Measurements from ENCODE around the gene TTLL6. TPM values are rescaled to one million over a fixed set of nuclear protein-coding genes. Genes with fewer than 3 reads are reported as not detected.

Gene TTLL6
- 1 to 10 TPM in 1 of 2 donors, under 1 TPM in 1; 0.35 to 1.3 TPM for total RNA-seq
- polyA plus RNA-seq (ENCODE audit: insufficient read length in 6 of 6): 1 to 10 TPM in 4 of 6 donors, under 1 TPM in 2; 0.50 to 2.4 (median 1.7) TPM
- long read RNA-seq, donor 1: 0 reads
- long read RNA-seq, donor 2: 0 reads
- long read RNA-seq, donor 3: 0 reads
- long read RNA-seq, donor 4: 0 reads
- long read RNA-seq, donor 5, partial matches to known transcripts: 81 of 94 reads
- long read RNA-seq, donor 5, other reads (novel, unspliced or antisense): 13 of 94 reads
- long read RNA-seq, donor 6: 0 reads
- long read RNA-seq, donor 7: 0 reads
- long read RNA-seq, donor 8: 0 reads
- long read RNA-seq, donor 9: 0 reads
- long read RNA-seq, donor 10: 0 reads
- long read RNA-seq, donor 11: 0 reads
- long read RNA-seq, donor 12: 0 reads

- DNase-seq: peak; percentile 74 to 91 (median 89)
- Histone ChIP-seq H3K27me3 (peaks cover 0 to 60% of the 10 kb centered on the region in 2 donors), H3K27ac (no peak within 1 kb of the TSS), H3K36me3 (no peaks in the 10 kb centered on the region), H3K4me3 (peak within 1 kb of the TSS; percentile 24 to 32), H3K4me1 (peaks cover 7 to 14% of the 10 kb centered on the region in 2 donors), H3K9me3 (no peaks in the 10 kb centered on the region)
- peak; percentile 98 for ATAC-seq
- intact Hi-C loops (cut with DNase I): loop anchor here in 1 of 2 donors (5.0 kb wide), 1 partner anchor 60 kb away; no protein-coding TSS in a partner anchor
- no peak for TF ChIP-seq CTCF (IDR thresholded peaks at IDR 0.05)
Measured at GRCh38 chr17:48816774-48817590, at the start of gene TTLL6. Gene TTLL6 (minus strand): TSS chr17:48817229. CDS start chr17:48817072, 157 bp downstream.

GRCh38 chr17:48860456-48860855 lies 43.4 kb upstream of the TTLL6 start:
- Histone ChIP-seq H3K27ac (no peak overlapping the region), H3K27me3 (no peaks in the 10 kb centered on the region), H3K9me3 (no peaks in the 10 kb centered on the region), H3K4me3 (no peak overlapping the region), H3K36me3 (peaks cover 0 to 100% of the 10 kb centered on the region in 2 donors), H3K4me1 (no peaks in the 10 kb centered on the region)
- no peak for ATAC-seq
- intact Hi-C loops (cut with DNase I): no loop called here
- TF ChIP-seq CTCF (IDR thresholded peaks at IDR 0.05): no peak
- no peak for DNase-seq

- Histone ChIP-seq H3K27me3 (no peaks in the 10 kb centered on the region), H3K27ac (no peak overlapping the region), H3K9me3 (no peaks in the 10 kb centered on the region), H3K36me3 (peaks cover 0 to 100% of the 10 kb centered on the region in 2 donors), H3K4me1 (no peaks in the 10 kb centered on the region), H3K4me3 (no peak overlapping the region)
- ATAC-seq (no peak), DNase-seq (no peak)
- no peak for TF ChIP-seq CTCF (IDR thresholded peaks at IDR 0.05)
- intact Hi-C loops (cut with DNase I): no loop called here
Measured at GRCh38 chr17:48860034-48860433, 43.0 kb upstream of the TTLL6 start.

- no peak for ATAC-seq
Measured at GRCh38 chr17:48856122-48856821, 39.2 kb upstream of the TTLL6 start.

More at GRCh38 chr17:48856122-48856821, 39.2 kb upstream of the TTLL6 start:
- Histone ChIP-seq H3K4me3 (no peak overlapping the region), H3K27ac (no peak overlapping the region), H3K4me1 (no peaks in the 10 kb centered on the region), H3K27me3 (no peaks in the 10 kb centered on the region), H3K9me3 (no peaks in the 10 kb centered on the region), H3K36me3 (peaks cover 0 to 98% of the 10 kb centered on the region in 2 donors)
- intact Hi-C loops (cut with DNase I): no loop called here
- no peak for DNase-seq
- no peak for TF ChIP-seq CTCF (IDR thresholded peaks at IDR 0.05)

Measured in left lung (tissue), 14 donors.